Subcutaneous abdominal adipose tissue (tissue), 5 donors: ENCODE measurements around the gene NRXN2.
"Not testable (repeated sequence)": the region's sequence is repeated elsewhere in the genome, so short reads cannot be mapped to it uniquely, and the experiment has no call there.

Experiments used
- H3K27ac ChIP-seq: one replicate; pipeline ENCODE4 v1.7.0; 2013; ENCODE audit warnings: low read depth, mild to moderate bottlenecking, inconsistent platforms, low read length, moderate library complexity
- H3K27me3 ChIP-seq, 5 donors: one replicate each; pipeline ENCODE4 v1.7.0; 2013; ENCODE audit warnings: low read length in 5 of 5, inconsistent platforms in 1 of 5; ENCODE audit not compliant: control insufficient read depth in 5 of 5, insufficient read depth in 4 of 5
- H3K36me3 ChIP-seq, 5 donors: one replicate each; pipeline ENCODE4 v1.7.0; 2013; ENCODE audit warnings: low read length in 5 of 5; ENCODE audit not compliant: control insufficient read depth in 5 of 5, insufficient read depth in 5 of 5
- H3K4me1 ChIP-seq, 5 donors: one replicate each; pipeline ENCODE4 v1.7.0; 2013; ENCODE audit warnings: low read length in 5 of 5, mild to moderate bottlenecking in 3 of 5, moderate library complexity in 1 of 5; ENCODE audit not compliant: control insufficient read depth in 5 of 5, insufficient read depth in 5 of 5
- H3K4me3 ChIP-seq, 5 donors: one replicate each; pipeline ENCODE4 v1.7.0; 2013; ENCODE audit warnings: low read length in 5 of 5, low read depth in 1 of 5
- H3K9ac ChIP-seq, 5 donors: one replicate each; pipeline ENCODE4 v1.7.0; 2013; ENCODE audit warnings: low read length in 5 of 5, mild to moderate bottlenecking in 4 of 5, moderate library complexity in 3 of 5
- H3K9me3 ChIP-seq, 5 donors: one replicate each; pipeline ENCODE4 v1.7.0; 2013; ENCODE audit warnings: low read length in 5 of 5; ENCODE audit not compliant: control insufficient read depth in 5 of 5
- donor health status: healthy.
- donor health status: healthy.
- donor health status: healthy.
- donor health status: healthy.
- donor health status: healthy.

The NRXN2 gene

GRCh38 chr11:64598106-64598796 lies 124.7 kb downstream of the NRXN2 start:
- H3K9ac ChIP-seq = no peak overlapping the region
- no peaks in the 10 kb centered on the region for H3K4me1 ChIP-seq
- H3K4me3 ChIP-seq = no peak overlapping the region
- peaks cover 0 to 16% (median 0%) of the 10 kb centered on the region in 5 donors for H3K9me3 ChIP-seq
- H3K36me3 ChIP-seq = no peaks in the 10 kb centered on the region
- no peak overlapping the region for H3K27ac ChIP-seq
- H3K27me3 ChIP-seq = no peaks in the 10 kb centered on the region

GRCh38 chr11:64597671-64598101 lies 125.3 kb downstream of the NRXN2 start:
- Histone ChIP-seq H3K9me3 (peaks cover 0 to 16% (median 0%) of the 10 kb centered on the region in 5 donors), H3K27ac (no peak overlapping the region), H3K27me3 (no peaks in the 10 kb centered on the region), H3K4me3 (no peak overlapping the region), H3K9ac (no peak overlapping the region), H3K4me1 (no peaks in the 10 kb centered on the region), H3K36me3 (no peaks in the 10 kb centered on the region)

- H3K4me3 ChIP-seq, H3K4me1 ChIP-seq, H3K27me3 ChIP-seq, H3K9ac ChIP-seq, H3K27ac ChIP-seq, H3K36me3 ChIP-seq: not testable (repeated sequence)
- H3K9me3 ChIP-seq = peaks cover 0 to 16% (median 0%) of the 10 kb centered on the region in 5 donors
Observed at GRCh38 chr11:64595922-64596321, 127.1 kb downstream of the NRXN2 start.

GRCh38 chr11:64594159-64594939 lies 128.6 kb downstream of the NRXN2 start:
- Histone ChIP-seq H3K27me3 (no peaks in the 10 kb centered on the region), H3K36me3 (no peaks in the 10 kb centered on the region), H3K4me3 (no peak overlapping the region), H3K9me3 (peaks cover 0 to 19% (median 3%) of the 10 kb centered on the region in 5 donors), H3K4me1 (peaks cover 0 to 13% (median 11%) of the 10 kb centered on the region in 5 donors), H3K9ac (no peak overlapping the region), H3K27ac (no peak overlapping the region)

GRCh38 chr11:64593156-64594105 lies 129.6 kb downstream of the NRXN2 start:
- H3K36me3 ChIP-seq = no peaks in the 10 kb centered on the region
- no peak overlapping the region for H3K4me3 ChIP-seq
- H3K9me3 ChIP-seq = peaks cover 0 to 28% (median 8%) of the 10 kb centered on the region in 5 donors

GRCh38 chr11:64592656-64593055 lies 130.3 kb downstream of the NRXN2 start:
- H3K27me3 ChIP-seq = no peaks in the 10 kb centered on the region
- H3K36me3 ChIP-seq = no peaks in the 10 kb centered on the region
- peaks cover 0 to 35% (median 14%) of the 10 kb centered on the region in 5 donors for H3K9me3 ChIP-seq
- no peak overlapping the region for H3K9ac ChIP-seq
- H3K4me3 ChIP-seq = no peak overlapping the region
- no peak overlapping the region for H3K27ac ChIP-seq
- H3K4me1 ChIP-seq = peaks cover 0 to 13% (median 11%) of the 10 kb centered on the region in 5 donors

More at GRCh38 chr11:64593156-64594105, 129.6 kb downstream of the NRXN2 start:
- Histone ChIP-seq H3K9ac (no peak overlapping the region), H3K27ac (no peak overlapping the region), H3K27me3 (no peaks in the 10 kb centered on the region), H3K4me1 (peaks cover 0 to 13% (median 11%) of the 10 kb centered on the region in 5 donors)

GRCh38 chr11:64592234-64592615 lies 130.8 kb downstream of the NRXN2 start:
- Histone ChIP-seq H3K9ac (no peak overlapping the region), H3K9me3 (peaks cover 0 to 36% (median 15%) of the 10 kb centered on the region in 5 donors), H3K27me3 (no peaks in the 10 kb centered on the region), H3K36me3 (no peaks in the 10 kb centered on the region), H3K27ac (no peak overlapping the region), H3K4me1 (peaks cover 0 to 13% (median 11%) of the 10 kb centered on the region in 5 donors), H3K4me3 (no peak overlapping the region)

GRCh38 chr11:64591257-64592233 lies 131.5 kb downstream of the NRXN2 start:
- H3K36me3 ChIP-seq = no peaks in the 10 kb centered on the region
- H3K4me3 ChIP-seq = no peak overlapping the region
- peaks cover 0 to 36% (median 15%) of the 10 kb centered on the region in 5 donors for H3K9me3 ChIP-seq
- H3K27me3 ChIP-seq = no peaks in the 10 kb centered on the region
- H3K4me1 ChIP-seq = peaks cover 0 to 13% (median 11%) of the 10 kb centered on the region in 5 donors
- no peak overlapping the region for H3K27ac ChIP-seq
- no peak overlapping the region for H3K9ac ChIP-seq

GRCh38 chr11:64590763-64591221 lies 132.2 kb downstream of the NRXN2 start, which contains the start of gene SLC22A12:
Gene SLC22A12, plus strand, starts transcription at chr11:64591220. Its CDS starts 337 bp downstream, at chr11:64591557.
- Histone ChIP-seq H3K4me3 (no peak within 1 kb of the TSS), H3K27me3 (no peaks in the 10 kb centered on the region)

More at GRCh38 chr11:64590763-64591221, 132.2 kb downstream of the NRXN2 start, which contains the start of gene SLC22A12:
- Histone ChIP-seq H3K27ac (no peak within 1 kb of the TSS), H3K9me3 (peaks cover 0 to 32% (median 15%) of the 10 kb centered on the region in 5 donors), H3K9ac (no peak within 1 kb of the TSS), H3K36me3 (no peaks in the 10 kb centered on the region), H3K4me1 (peaks cover 0 to 13% (median 11%) of the 10 kb centered on the region in 5 donors)
